ENCODE results near the gene RASSF3. TPM values are rescaled to one million over a fixed set of nuclear protein-coding genes. Genes with fewer than 3 reads are reported as not detected.
A peak's percentile ranks its signal among the peaks of the same experiment; 100 is the strongest.

The RASSF3 gene
- total and polyA plus RNA-seq, 2 of the 13 experiments (the other 11 are each of a cell fraction or from before 2014, with no cell fraction given): 15.5 to 16.0 TPM

DNA sequence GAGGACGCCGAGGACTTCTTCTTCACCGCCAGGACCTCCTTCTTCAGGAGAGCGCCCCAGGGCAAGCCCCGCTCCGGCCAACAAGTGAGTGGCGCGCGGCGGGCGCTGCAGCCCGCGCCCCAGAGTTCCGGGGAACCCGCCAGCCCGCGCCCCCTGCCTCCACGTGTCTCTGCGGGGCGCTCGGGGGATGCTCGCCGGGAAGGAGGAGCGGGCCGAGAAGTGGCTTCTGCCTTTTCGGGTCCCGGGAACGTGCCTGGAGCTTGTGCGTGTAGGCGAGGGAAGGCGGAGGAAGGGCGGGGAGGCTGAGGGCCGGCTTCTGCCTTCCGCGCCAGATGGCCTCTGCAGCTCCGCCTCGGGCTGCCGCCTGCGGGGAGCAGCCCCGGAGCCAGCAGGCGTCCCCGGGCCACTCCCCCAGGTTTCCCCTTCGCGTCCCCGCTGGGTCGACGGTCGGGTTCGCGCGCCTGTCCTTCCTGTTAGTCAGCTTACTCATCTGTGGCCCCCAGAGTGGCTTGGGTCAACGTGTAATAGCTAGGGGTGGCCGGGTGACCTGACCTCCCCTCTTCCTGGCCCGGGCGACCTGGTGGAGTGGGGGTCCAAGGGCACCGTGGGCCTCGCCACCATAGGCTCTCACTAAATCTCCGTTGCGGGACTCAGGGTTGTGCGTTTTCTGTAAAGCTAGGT lies 505 bp downstream of the RASSF3 start (continued):
- TF ChIP-seq, protein P1, sequence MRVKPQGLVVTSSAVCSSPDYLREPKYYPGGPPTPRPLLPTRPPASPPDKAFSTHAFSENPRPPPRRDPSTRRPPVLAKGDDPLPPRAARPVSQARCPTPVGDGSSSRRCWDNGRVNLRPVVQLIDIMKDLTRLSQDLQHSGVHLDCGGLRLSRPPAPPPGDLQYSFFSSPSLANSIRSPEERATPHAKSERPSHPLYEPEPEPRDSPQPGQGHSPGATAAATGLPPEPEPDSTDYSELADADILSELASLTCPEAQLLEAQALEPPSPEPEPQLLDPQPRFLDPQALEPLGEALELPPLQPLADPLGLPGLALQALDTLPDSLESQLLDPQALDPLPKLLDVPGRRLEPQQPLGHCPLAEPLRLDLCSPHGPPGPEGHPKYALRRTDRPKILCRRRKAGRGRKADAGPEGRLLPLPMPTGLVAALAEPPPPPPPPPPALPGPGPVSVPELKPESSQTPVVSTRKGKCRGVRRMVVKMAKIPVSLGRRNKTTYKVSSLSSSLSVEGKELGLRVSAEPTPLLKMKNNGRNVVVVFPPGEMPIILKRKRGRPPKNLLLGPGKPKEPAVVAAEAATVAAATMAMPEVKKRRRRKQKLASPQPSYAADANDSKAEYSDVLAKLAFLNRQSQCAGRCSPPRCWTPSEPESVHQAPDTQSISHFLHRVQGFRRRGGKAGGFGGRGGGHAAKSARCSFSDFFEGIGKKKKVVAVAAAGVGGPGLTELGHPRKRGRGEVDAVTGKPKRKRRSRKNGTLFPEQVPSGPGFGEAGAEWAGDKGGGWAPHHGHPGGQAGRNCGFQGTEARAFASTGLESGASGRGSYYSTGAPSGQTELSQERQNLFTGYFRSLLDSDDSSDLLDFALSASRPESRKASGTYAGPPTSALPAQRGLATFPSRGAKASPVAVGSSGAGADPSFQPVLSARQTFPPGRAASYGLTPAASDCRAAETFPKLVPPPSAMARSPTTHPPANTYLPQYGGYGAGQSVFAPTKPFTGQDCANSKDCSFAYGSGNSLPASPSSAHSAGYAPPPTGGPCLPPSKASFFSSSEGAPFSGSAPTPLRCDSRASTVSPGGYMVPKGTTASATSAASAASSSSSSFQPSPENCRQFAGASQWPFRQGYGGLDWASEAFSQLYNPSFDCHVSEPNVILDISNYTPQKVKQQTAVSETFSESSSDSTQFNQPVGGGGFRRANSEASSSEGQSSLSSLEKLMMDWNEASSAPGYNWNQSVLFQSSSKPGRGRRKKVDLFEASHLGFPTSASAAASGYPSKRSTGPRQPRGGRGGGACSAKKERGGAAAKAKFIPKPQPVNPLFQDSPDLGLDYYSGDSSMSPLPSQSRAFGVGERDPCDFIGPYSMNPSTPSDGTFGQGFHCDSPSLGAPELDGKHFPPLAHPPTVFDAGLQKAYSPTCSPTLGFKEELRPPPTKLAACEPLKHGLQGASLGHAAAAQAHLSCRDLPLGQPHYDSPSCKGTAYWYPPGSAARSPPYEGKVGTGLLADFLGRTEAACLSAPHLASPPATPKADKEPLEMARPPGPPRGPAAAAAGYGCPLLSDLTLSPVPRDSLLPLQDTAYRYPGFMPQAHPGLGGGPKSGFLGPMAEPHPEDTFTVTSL (CRISPR knock-in tag; IDR thresholded peaks at IDR 0.05; ENCODE audit: borderline replicate concordance): no peak
- TF ChIP-seq, protein P2, sequence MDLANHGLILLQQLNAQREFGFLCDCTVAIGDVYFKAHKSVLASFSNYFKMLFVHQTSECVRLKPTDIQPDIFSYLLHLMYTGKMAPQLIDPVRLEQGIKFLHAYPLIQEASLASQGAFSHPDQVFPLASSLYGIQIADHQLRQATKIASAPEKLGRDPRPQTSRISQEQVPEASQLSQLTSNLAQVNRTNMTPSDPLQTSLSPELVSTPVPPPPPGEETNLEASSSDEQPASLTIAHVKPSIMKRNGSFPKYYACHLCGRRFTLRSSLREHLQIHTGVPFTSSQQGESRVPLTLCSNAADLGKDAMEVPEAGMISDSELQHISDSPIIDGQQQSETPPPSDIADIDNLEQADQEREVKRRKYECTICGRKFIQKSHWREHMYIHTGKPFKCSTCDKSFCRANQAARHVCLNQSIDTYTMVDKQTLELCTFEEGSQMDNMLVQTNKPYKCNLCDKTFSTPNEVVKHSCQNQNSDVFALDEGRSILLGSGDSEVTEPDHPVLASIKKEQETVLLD (CRISPR knock-in tag; IDR thresholded peaks at IDR 0.05; ENCODE audit: low read depth): peak; percentile 32; the same call in 1 of the 2 replicates
- TF ChIP-seq ZNF570 (CRISPR knock-in tag; IDR thresholded peaks at IDR 0.05; ENCODE audit: borderline replicate concordance): no peak
- TF ChIP-seq NFATC3 (CRISPR knock-in tag; IDR thresholded peaks at IDR 0.05): no peak
- TF ChIP-seq, protein P3, sequence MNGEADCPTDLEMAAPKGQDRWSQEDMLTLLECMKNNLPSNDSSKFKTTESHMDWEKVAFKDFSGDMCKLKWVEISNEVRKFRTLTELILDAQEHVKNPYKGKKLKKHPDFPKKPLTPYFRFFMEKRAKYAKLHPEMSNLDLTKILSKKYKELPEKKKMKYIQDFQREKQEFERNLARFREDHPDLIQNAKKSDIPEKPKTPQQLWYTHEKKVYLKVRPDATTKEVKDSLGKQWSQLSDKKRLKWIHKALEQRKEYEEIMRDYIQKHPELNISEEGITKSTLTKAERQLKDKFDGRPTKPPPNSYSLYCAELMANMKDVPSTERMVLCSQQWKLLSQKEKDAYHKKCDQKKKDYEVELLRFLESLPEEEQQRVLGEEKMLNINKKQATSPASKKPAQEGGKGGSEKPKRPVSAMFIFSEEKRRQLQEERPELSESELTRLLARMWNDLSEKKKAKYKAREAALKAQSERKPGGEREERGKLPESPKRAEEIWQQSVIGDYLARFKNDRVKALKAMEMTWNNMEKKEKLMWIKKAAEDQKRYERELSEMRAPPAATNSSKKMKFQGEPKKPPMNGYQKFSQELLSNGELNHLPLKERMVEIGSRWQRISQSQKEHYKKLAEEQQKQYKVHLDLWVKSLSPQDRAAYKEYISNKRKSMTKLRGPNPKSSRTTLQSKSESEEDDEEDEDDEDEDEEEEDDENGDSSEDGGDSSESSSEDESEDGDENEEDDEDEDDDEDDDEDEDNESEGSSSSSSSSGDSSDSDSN (CRISPR knock-in tag; IDR thresholded peaks at IDR 0.05): peak; percentile 97
- no peak for TF ChIP-seq PPARG (CRISPR knock-in tag; conservative IDR thresholded peaks at IDR 0.05)
- TF ChIP-seq CEBPB (IDR thresholded peaks at IDR 0.05; ENCODE audit: borderline replicate concordance, low read depth, low read length): no peak
- TF ChIP-seq ZNF607 (CRISPR knock-in tag; IDR thresholded peaks at IDR 0.05; ENCODE audit: borderline replicate concordance): no peak
- TF ChIP-seq, protein P4, sequence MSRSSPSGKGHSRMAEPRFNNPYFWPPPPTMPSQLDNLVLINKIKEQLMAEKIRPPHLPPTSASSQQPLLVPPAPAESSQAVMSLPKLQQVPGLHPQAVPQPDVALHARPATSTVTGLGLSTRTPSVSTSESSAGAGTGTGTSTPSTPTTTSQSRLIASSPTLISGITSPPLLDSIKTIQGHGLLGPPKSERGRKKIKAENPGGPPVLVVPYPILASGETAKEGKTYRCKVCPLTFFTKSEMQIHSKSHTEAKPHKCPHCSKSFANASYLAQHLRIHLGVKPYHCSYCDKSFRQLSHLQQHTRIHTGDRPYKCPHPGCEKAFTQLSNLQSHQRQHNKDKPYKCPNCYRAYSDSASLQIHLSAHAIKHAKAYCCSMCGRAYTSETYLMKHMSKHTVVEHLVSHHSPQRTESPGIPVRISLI (CRISPR knock-in tag; IDR thresholded peaks at IDR 0.05; ENCODE audit: borderline replicate concordance): no peak
- TF ChIP-seq PCBP2 (optimal IDR thresholded peaks at IDR 0.05; ENCODE audit: low read depth, low read length, poor library complexity, severe bottlenecking): no peak
- TF ChIP-seq, protein P5, sequence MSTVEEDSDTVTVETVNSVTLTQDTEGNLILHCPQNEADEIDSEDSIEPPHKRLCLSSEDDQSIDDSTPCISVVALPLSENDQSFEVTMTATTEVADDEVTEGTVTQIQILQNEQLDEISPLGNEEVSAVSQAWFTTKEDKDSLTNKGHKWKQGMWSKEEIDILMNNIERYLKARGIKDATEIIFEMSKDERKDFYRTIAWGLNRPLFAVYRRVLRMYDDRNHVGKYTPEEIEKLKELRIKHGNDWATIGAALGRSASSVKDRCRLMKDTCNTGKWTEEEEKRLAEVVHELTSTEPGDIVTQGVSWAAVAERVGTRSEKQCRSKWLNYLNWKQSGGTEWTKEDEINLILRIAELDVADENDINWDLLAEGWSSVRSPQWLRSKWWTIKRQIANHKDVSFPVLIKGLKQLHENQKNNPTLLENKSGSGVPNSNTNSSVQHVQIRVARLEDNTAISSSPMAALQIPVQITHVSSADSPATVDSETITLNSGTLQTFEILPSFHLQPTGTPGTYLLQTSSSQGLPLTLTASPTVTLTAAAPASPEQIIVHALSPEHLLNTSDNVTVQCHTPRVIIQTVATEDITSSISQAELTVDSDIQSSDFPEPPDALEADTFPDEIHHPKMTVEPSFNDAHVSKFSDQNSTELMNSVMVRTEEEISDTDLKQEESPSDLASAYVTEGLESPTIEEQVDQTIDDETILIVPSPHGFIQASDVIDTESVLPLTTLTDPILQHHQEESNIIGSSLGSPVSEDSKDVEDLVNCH (CRISPR knock-in tag; IDR thresholded peaks at IDR 0.05): no peak
- TF ChIP-seq, protein P6, sequence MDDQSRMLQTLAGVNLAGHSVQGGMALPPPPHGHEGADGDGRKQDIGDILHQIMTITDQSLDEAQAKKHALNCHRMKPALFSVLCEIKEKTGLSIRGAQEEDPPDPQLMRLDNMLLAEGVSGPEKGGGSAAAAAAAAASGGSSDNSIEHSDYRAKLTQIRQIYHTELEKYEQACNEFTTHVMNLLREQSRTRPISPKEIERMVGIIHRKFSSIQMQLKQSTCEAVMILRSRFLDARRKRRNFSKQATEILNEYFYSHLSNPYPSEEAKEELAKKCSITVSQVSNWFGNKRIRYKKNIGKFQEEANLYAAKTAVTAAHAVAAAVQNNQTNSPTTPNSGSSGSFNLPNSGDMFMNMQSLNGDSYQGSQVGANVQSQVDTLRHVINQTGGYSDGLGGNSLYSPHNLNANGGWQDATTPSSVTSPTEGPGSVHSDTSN (CRISPR knock-in tag; IDR thresholded peaks at IDR 0.05; ENCODE audit: borderline replicate concordance): no peak
- TF ChIP-seq SRSF1 (optimal IDR thresholded peaks at IDR 0.05; ENCODE audit: low read depth, low read length): peak; percentile 49

All from HepG2 (cell line).